Peyer's patch (tissue), 4 donors: ENCODE results near the gene SRGAP1.

ENCODE experiments used
- POLR2A ChIP-seq, 2 donors: fragments of 450-650 bp; IDR thresholded peaks; one replicate each; pipeline ENCODE4 v1.5.1; 2017; ENCODE audit warnings: antibody characterized with exemption in 2 of 2, mild to moderate bottlenecking in 2 of 2, moderate library complexity in 2 of 2
- TF ChIP-seq, protein P1 (sequence below), 6 experiments: fragments of 450-650 bp in 4 of 6; fragments of 200-600 bp in 2 of 6; sonication (generic) in 1 of 6; IDR thresholded peaks; one replicate each; pipeline ENCODE4 v1.5.1; 2017 to 2019; ENCODE audit warnings: antibody characterized with exemption in 6 of 6, mild to moderate bottlenecking in 3 of 6, moderate library complexity in 1 of 6

DNA sequence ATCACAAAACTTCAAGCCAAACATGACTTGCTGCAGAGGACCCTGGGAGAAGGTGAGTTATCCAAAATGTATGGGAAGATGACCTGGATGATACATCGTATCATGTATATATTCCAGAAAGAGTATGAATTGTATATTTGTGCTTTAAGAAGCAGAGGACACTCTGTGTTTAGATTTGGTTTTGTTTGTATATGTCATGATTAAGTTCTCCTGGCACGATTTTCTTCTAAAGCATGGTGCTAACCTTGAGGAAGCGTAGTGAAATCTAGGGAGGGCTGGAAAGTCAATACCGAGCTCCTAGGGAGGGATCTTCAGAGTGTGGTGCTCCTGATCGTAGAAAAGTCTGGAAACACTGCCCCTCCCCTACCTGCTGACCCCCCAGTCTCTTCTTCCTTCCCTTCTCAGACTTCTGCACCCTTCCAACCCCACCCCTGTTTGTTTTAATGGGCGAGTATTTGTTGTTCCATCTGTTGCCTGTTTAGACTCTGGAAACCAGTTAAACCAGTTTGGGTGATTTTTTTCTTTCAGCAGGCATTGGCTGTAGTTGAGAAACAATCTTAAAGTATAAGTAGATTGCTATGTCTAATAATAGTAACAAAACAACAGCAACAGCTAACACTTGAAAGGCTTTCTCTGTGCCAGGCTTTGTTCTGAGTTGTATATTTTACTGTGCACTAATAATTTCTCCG, 236.0 kb downstream of the SRGAP1 start:
- TF ChIP-seq, protein P1, sequence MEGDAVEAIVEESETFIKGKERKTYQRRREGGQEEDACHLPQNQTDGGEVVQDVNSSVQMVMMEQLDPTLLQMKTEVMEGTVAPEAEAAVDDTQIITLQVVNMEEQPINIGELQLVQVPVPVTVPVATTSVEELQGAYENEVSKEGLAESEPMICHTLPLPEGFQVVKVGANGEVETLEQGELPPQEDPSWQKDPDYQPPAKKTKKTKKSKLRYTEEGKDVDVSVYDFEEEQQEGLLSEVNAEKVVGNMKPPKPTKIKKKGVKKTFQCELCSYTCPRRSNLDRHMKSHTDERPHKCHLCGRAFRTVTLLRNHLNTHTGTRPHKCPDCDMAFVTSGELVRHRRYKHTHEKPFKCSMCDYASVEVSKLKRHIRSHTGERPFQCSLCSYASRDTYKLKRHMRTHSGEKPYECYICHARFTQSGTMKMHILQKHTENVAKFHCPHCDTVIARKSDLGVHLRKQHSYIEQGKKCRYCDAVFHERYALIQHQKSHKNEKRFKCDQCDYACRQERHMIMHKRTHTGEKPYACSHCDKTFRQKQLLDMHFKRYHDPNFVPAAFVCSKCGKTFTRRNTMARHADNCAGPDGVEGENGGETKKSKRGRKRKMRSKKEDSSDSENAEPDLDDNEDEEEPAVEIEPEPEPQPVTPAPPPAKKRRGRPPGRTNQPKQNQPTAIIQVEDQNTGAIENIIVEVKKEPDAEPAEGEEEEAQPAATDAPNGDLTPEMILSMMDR (IDR thresholded peaks at IDR 0.05), result no peak
- TF ChIP-seq POLR2A (IDR thresholded peaks at IDR 0.05), result no peak
